Smooth muscle cell of the umbilical artery (primary cell): ENCODE results near the gene STX12. TPM values are rescaled to one million over a fixed set of nuclear protein-coding genes. Genes with fewer than 3 reads are reported as not detected.

Experiments
- total RNA-seq: library from RNA; depleted of rRNA; stranded (reverse); fragments of >200 nt; gene quantifications from 2 replicates; pipeline ENCODE4 v1.2.3, GENCODE V29; 2014

Gene STX12
- 82.8 and 83.1 TPM in 2 replicates for total RNA-seq

DNA sequence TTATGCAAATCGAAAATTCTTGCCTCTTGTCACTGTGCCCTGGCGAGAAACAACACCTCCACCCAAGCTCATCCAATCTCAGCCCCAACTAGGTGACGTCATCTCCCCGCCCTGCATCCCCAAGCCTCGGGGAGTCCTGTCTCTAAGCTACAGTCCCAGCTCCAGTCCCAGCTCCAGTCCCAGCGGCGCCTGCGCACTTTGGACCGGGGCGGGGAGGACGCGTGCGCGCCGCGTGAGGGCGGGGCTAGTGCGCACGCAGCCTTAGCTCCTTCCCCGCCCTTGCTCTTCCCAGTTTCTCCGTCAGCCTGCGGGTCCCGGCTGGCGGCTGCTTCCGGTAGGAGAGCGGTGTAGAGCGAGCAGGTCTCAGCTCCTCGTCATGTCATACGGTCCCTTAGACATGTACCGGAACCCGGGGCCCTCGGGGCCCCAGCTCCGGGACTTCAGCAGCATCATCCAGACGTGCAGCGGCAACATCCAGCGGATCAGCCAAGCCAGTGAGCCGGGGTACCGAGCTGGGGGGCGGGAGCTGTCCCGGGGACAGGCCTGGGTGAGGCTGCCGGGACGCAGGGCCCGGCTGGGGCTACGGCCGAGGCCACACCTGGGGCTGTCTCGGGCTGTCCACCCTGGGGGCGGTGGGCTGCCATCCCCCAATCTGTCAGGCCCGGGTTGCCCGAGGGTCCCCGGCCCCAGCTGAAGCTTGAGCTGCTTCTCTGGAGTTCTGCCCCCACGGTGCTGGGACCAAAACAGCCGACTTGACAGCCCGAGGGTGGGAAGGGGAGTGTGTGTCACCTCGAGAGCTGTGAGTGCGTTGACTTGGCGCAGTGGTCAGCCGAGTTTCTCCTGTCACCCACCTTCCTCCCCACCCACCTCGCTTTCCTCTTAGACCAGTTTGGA lies at the start of gene STX12:
TSS of gene STX12 (plus strand) at position 288 of the 894 bp plus-strand sequence. CDS start at position 377, 89 bp downstream.

DNA sequence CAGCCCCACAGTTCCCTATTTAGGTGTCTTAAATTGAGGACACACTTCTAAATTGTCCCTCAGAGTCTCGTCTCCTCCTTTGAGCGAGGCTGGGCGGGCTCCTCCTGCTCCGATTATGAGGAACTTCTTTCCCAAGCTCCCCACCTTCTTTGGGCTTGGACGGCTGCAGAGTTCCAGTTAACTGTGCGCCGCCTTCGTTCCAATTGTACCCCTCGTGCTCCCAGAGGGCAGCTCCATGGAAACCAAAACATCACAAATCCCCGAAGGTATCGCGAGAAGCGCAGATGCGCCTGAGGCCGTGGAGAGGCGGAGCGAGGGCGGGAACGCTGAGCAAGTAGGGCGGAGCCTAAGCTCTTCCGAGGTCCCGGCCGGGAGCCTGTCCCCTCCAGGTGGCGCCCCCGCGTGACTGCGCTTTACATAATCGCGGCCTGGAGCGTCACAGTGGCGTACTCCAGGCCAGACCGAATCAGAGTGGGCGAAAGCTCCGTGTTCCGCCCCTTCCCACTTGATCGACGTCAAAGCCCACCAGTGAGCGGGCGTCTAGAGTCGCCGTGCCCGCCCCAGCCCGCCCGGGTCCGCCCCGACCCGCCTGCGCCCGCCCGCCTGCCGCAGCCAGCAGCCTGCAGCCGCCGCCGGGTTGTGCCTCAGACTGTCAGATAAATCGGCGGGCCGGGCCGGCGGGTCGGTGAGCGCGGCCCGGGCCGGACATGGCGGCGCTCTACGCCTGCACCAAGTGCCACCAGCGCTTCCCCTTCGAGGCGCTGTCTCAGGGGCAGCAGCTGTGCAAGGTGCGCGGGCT lies 47.4 kb upstream of the STX12 start, which contains the start of gene FAM76A:
TSS of gene FAM76A (plus strand) at position 588 of the 799 bp plus-strand sequence. CDS start at position 708, 120 bp downstream.

DNA sequence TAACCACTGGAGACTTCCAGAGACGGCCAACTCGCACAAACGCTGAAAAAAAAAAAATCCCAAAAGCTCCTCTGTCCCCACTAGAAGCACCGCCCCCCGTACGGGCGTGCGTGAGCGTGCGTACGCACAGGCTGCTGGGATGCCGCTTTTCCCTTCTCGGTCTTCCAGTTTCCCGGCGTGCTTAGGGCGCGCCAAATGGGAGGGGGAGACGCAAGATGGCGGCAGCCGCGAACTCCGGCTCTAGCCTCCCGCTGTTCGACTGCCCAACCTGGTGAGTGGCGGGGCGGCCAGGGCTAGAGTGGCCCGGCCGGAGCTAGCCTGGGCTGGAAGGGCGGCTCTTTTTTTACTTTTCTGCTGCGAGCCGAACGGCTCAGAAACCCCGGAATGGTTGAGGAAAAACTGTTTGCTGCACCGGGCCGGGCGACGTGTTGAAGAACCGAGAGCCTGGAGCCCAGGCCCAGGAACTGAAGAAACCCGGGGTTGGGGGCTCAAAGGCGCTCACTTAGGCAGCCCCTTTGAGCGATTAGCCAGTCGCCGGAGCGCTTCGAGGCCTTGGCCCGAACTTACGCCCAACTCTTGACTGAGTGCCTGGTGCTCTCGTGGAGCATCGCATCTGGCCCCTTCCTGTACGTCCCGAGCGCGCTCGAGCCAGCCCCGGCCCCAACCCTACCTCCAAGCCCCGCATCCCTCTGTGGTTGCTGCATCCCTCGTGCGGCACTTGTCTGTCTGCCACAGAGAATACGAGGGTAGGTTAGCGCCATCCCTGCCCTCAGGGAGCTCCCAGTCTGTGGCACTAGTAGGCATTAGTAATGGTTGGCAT lies 57.8 kb downstream of the STX12 start, which contains the start of gene PPP1R8:
TSS of gene PPP1R8 (plus strand) at position 162 of the 820 bp plus-strand sequence. CDS start at position 216, 54 bp downstream.

DNA sequence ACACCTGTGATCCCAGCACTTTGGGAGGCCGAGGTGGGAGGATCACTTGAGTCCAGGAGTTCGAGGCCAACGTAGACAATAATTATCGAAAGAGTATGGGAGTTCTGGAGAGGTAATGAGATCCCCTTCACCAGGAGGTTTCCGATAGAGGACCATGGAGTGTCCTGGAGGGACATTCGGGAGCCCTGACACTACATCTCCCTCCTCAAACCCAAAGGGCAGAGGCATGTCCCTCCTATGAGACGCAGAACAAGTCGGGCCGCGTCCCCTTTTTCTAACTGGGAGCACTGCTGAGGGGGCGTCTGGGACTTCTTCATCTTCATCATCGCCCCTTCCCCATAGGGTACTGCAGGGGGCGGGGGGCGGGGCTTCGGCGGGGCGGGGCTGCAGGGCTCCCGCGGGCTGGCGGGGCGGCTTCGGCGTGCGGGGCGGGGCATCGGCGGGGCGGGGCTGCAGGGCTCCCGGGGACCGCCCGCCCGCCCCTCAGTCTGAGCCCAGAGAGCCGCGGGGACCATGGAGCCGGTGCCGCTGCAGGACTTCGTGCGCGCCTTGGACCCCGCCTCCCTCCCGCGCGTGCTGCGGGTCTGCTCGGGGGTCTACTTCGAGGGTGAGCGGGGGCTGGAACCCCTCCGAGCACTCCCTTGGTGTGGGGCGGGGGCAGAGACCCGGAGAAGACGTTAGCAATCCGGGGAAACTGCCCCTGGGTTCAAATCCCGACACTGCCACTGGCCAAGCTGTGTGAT lies 99.2 kb downstream of the STX12 start, which contains the start of gene THEMIS2:
TSS of gene THEMIS2 (plus strand) at position 486 of the 743 bp plus-strand sequence. CDS start at position 514, 28 bp downstream.

Other genes starting within 250 kb of the STX12 start
- 8.0 and 15.5 TPM in 2 replicates for gene AHDC1, start 169.1 kb upstream of the STX12 start, total RNA-seq
- not detected in 2 replicates for gene FGR, start 138.0 kb upstream of the STX12 start, total RNA-seq
- gene IFI6, start 101.0 kb upstream of the STX12 start, total RNA-seq: 13.2 and 23.2 TPM in 2 replicates
- gene FAM76A, start 47.3 kb upstream of the STX12 start, total RNA-seq: 11.8 and 12.2 TPM in 2 replicates
- 38.6 and 46.5 TPM in 2 replicates for gene PPP1R8, start 57.6 kb downstream of the STX12 start, total RNA-seq
- gene THEMIS2, start 99.3 kb downstream of the STX12 start, total RNA-seq: 3.8 and 3.9 TPM in 2 replicates
- gene RPA2, start 141.4 kb downstream of the STX12 start, total RNA-seq: 31.5 and 35.6 TPM in 2 replicates
- gene SMPDL3B, start 161.8 kb downstream of the STX12 start, total RNA-seq: 0.09 TPM in 1 of 2 replicates, not detected in the other
- 5.3 and 5.9 TPM in 2 replicates for gene XKR8, start 186.8 kb downstream of the STX12 start, total RNA-seq